HPDE6-E6E7 (cell line): ENCODE data around the gene BORCS6.
"Not testable (repeated sequence)": the region's sequence is repeated elsewhere in the genome, so short reads cannot be mapped to it uniquely, and the experiment has no call there.

Source experiments
- DNase-seq: peaks from one replicate; pipeline ENCODE4 v3.0.0; 2011; ENCODE audit warnings: missing footprints; ENCODE audit errors: extremely low spot score

The BORCS6 gene

DNA sequence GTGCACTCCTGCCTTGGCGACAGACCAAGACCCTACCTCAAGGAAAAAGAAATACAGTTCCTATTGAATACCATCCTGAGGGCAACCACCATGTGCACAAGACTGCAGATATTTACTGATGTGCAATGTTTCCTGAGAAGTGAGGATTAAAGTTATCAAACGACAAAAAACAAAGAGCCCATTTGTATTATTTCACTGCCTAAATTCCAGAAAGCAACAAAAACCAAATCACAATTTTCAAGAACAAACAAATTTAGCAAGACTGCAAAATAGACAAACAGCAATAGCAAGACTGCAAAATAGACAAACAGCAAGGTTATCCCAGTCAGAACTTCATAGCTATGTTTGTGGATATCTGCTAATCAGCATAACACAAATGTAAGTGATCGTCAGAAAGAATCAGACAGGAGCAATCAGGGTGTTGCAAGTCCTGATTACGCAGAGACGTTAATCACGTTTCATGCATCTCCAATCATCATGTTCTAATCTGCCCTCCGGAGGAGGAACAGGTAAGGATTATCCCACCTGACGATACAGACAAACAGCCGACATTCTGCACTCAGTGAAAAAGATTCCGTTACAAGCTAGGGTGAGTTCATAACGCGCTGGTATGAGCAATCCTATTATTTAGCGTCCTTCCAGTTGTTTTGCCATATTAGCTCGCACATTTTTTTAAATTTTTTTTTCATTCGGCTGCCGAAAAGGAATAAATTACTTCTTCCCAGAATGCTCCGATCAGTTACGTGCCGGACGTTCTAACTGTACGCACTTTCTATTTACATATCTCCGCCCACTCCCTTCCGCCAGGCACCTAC, 16.7 kb downstream of the BORCS6 start:
- peak; percentile 50 for DNase-seq

GRCh38 chr17:8170186-8170585, 19.8 kb downstream of the BORCS6 start:
- not testable (repeated sequence) for DNase-seq

DNA sequence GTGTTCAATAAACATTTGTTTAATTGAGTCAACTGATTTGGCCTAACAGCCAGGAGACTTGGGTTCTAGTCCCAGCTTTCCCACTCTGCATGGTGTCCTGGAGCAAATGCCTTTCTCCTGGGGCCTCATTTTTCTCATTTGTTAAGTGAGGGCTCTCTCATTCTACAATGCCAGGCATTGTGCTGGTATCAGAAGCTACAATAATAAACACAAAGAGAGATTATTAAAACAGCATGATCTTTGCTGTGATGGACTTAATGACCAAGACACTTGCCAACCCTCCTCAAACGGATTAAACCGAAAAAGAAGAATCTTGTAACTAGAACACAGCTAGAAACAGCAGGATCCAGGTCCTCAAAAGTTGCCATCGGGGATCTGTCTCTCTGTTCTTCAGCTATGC, 22.5 kb downstream of the BORCS6 start:
- DNase-seq: no peak

- DNase-seq: no peak
These were observed 23.2 kb downstream of the BORCS6 start for GRCh38 chr17:8166731-8167130.

DNA sequence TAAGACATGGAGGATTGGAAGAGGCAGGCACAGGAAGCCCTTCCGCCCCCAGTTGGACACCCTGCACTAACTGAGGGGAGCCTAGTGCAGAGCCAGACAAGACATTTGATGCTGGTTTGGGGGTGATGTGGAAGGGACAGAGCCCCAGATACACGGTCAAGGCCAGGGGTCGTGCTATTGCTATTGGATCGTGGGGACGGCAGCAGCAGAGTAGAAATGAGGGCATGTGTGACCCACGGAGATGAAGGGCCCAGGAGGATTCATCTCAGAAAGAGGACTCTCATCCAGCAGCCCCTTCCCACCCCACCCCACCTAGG, 25.2 kb downstream of the BORCS6 start:
- no peak for DNase-seq

- no peak for DNase-seq
These were observed 25.8 kb downstream of the BORCS6 start for GRCh38 chr17:8163978-8164814.

GRCh38 chr17:8162997-8163977, 26.7 kb downstream of the BORCS6 start:
- DNase-seq: no peak

- no peak for DNase-seq
These were observed 27.6 kb downstream of the BORCS6 start, which contains the start of gene VAMP2 for GRCh38 chr17:8162233-8162996. VAMP2 (minus strand) TSS chr17:8162948; CDS start chr17:8162879, 69 bp downstream.

DNA sequence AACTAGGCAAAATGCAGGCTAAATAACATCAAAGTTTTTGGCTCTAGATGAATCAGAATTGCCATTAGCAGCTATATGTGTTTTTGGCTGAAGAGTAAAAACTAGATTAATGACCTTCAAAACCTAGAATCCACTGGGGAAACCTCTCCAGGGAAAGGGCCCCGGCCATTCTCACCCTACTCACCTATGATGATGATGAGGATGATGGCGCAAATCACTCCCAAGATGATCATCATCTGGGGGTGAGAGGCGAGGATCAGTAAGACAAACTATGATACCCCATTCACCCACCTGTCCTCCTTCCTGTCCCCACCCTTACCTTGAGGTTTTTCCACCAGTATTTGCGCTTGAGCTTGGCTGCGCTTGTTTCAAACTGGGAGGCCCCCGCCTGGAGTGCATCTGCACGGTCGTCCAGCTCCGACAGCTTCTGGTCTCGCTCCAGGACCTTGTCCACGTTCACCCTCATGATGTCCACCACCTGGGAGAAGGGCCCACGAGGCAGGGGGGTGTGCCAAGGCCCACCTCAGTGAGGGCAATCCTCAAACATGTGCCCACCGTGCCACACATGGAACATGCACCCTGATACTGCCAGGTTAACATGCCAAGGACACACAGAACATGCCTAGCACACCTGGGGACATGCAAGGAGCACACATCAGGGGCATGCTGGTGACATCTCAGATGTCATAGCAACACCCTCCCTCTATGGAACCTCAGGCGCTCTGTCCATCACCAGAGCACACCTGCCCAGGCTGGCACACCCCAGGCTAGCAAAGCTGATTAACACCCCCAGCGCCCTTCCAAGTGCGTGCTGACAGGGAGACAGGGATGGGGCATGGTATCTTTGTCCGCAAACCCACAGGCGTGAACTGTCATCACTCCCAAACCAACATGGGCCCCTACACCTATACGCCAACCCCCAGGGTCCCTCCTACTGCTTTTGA, 28.4 kb downstream of the BORCS6 start:
- DNase-seq: no peak

GRCh38 chr17:8160741-8161221, 29.2 kb downstream of the BORCS6 start:
- no peak for DNase-seq

DNA sequence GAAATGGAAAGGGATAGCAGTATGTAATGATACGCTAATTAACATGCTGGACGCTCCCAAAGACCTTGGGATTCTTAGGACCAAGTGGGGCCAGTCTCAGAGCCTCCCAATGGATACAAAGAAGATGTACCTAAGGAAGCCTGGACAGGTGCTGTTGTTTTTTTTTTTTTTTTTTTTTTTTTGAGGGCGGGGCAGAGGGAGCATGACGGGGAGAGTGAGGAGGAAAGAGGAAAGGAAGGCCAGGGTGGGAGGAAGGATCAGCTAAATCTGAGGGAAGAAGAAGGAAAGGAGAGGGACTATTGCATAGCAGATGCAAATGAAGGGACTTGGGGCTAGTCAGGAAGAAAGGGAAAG, 29.8 kb downstream of the BORCS6 start:
- DNase-seq: no peak

GRCh38 chr17:8159459-8160223, 30.3 kb downstream of the BORCS6 start:
- no peak for DNase-seq

GRCh38 chr17:8159032-8159400, 31.0 kb downstream of the BORCS6 start:
- no peak for DNase-seq

- peak; percentile 69 for DNase-seq
These were observed 31.5 kb downstream of the BORCS6 start for GRCh38 chr17:8158267-8159031.

GRCh38 chr17:8156246-8156992, 33.6 kb downstream of the BORCS6 start:
- DNase-seq: peak; percentile 96

DNA sequence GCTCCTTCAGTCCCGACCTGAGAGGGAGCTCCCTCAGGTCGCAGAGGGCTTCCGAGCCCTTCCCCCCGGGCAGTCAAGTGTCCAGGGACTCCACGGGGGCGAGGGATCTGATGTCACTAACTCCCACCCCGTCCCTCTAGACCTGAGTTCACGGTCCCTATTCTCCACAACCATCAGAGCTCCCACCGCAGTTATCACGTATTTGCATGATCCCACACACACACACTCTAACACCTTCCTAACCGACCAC, 34.1 kb downstream of the BORCS6 start:
- DNase-seq: no peak

DNA sequence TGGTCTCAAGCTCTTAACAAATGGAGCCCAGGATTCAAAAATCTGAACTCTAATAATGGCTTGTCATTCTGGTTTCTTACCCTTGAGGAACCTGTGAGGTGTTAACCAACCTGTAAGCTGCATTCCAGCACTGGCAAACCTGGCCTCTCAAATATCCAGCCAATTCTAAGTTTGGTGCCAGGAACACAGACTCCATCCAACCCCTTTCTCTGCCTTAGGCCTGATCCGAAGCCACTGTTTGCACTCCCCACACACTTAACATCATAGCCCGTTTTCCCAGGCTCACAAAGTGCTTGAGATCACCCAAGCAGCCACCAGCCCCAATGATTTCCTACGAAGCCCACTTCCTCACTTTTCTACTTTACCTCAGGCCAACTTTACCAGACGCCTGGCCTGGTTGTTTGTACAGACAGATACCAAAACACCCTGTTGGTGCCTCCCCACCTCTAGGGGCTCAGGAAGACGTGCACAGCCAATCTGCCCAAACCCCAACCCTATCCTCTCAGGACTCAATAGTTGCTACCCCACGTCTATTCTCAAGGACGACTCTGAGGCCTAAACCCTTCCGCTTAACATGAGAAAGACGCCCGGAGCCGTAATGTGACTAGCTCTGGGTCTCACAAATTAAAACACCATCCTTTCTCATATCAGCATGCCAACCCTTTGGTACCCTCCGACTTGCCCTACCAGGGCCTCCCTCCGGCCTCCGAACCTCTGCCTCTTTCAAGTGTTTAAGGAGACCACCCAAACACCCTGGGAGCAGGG, 34.6 kb downstream of the BORCS6 start:
- no peak for DNase-seq
